ENCODE measurements around the gene STARD9. TPM values are rescaled to one million over a fixed set of nuclear protein-coding genes. Genes with fewer than 3 reads are reported as not detected.

The STARD9 gene
- total and polyA plus RNA-seq, 9 of the 15 experiments (the other 6 are each of a cell fraction or from before 2014, with no cell fraction given) = 0.45 to 6.0 (median 3.6) TPM

- TF ChIP-seq PATZ1 (CRISPR knock-in tag; IDR thresholded peaks at IDR 0.05; ENCODE audit: borderline replicate concordance) = no peak
- TF ChIP-seq RB1 (IDR thresholded peaks at IDR 0.05; ENCODE audit: low read depth) = 0 out of 2 replicates have a peak, but pooled peaks have one; percentile 10
- TF ChIP-seq TSC22D4 (tag; IDR thresholded peaks at IDR 0.05) = no peak
- peak; percentile 35; the same call in 1 of the 2 replicates for TF ChIP-seq ESRRA (IDR thresholded peaks at IDR 0.05; ENCODE audit: borderline replicate concordance, low read depth)
- TF ChIP-seq MYC (IDR thresholded peaks at IDR 0.05; ENCODE audit: low read depth, low read length) = no peak
- no peak for TF ChIP-seq MYC (CRISPR knock-in tag; IDR thresholded peaks at IDR 0.05; ENCODE audit: borderline replicate concordance, low read depth)
- peak; percentile 82 to 88 for TF ChIP-seq RAD21 (CRISPR knock-in tag; conservative IDR thresholded peaks at IDR 0.05 in 1 of 2, IDR thresholded peaks at IDR 0.05 in 1 of 2)
- no peak for TF ChIP-seq ZNF239 (CRISPR knock-in tag; IDR thresholded peaks at IDR 0.05)
- TF ChIP-seq ZNF212 (CRISPR knock-in tag; IDR thresholded peaks at IDR 0.05) = no peak
- TF ChIP-seq RAD51 (IDR thresholded peaks at IDR 0.05; ENCODE audit: borderline replicate concordance, low read depth) = no peak
- no peak for TF ChIP-seq BMI1 (IDR thresholded peaks at IDR 0.05; ENCODE audit: low read length)
- no peak for TF ChIP-seq NFRKB (IDR thresholded peaks at IDR 0.05; ENCODE audit: low read depth)
- no peak for TF ChIP-seq ZNF277 (CRISPR knock-in tag; IDR thresholded peaks at IDR 0.05; ENCODE audit: borderline replicate concordance)
- TF ChIP-seq U2AF2 (optimal IDR thresholded peaks at IDR 0.05; ENCODE audit: low read depth, low read length) = no peak
- peak; percentile 90 to 94 (median 90) for TF ChIP-seq CTCF (IDR thresholded peaks at IDR 0.05 in 2 of 3, conservative IDR thresholded peaks at IDR 0.05 in 1 of 3; ENCODE audit: insufficient read depth in 2 of 3, low read depth in 1 of 3, low read length in 3 of 3)
Observed at GRCh38 chr15:42704492-42704926, 129.1 kb downstream of the STARD9 start (continued).
